AG04450 (cell line): ENCODE data around the gene SLC34A1. TPM values are rescaled to one million over a fixed set of nuclear protein-coding genes. Genes with fewer than 3 reads are reported as not detected.

Source experiments
- CTCF ChIA-PET: fragments of 300-600, 350-600 bp; formaldehyde crosslinking; extraction: SDS; loops from one replicate; lab custom pipeline; 2022; ENCODE audit warnings: antibody characterized with exemption, inconsistent platforms; lab: Charles Lee
- POLR2A ChIA-PET: fragments of 350-600 bp; formaldehyde crosslinking; extraction: SDS; loops from one replicate; lab custom pipeline; 2021; ENCODE audit warnings: antibody characterized with exemption, inconsistent platforms; lab: Yijun Ruan, JAX
- DNase-seq: peaks from one replicate; pipeline ENCODE4 v3.0.0-alpha.2; 2011; ENCODE audit warnings: low read depth, low spot score
- H3K27ac ChIP-seq: one replicate; pipeline ENCODE4 v1.5.1; 2012; ENCODE audit warnings: low read depth, low read length, control low read depth
- H3K27me3 ChIP-seq: one replicate; pipeline ENCODE4 v1.6.0; 2012; ENCODE audit warnings: low read length; ENCODE audit not compliant: control insufficient read depth, insufficient read depth
- H3K4me3 ChIP-seq: 2 replicates; pipeline ENCODE4 v1.5.1; 2011; ENCODE audit warnings: mild to moderate bottlenecking, low read depth, low read length, control low read depth
- H3K9me3 ChIP-seq: 2 replicates; pipeline ENCODE4 v1.5.1; 2012; ENCODE audit warnings: low read length; ENCODE audit not compliant: control insufficient read depth, insufficient read depth
- CTCF ChIP-seq: IDR thresholded peaks from 2 replicates; pipeline ENCODE4 v1.5.1; 2011; ENCODE audit warnings: low read depth, low read length, control low read depth, inconsistent platforms
- polyA plus RNA-seq: library from polyadenylated mRNA; depleted of rRNA; stranded (reverse); fragments of >200 nt; gene quantifications from 2 replicates; pipeline ENCODE4 v1.2.3, GENCODE V29; 2011

SLC34A1 gene
- polyA plus RNA-seq, 1 experiment: not detected

GRCh38 chr5:177425801-177426565 is 41.7 kb downstream of the SLC34A1 start:
- Histone ChIP-seq H3K4me3 (peak overlapping the region; percentile 70), H3K9me3 (no peaks in the 10 kb centered on the region), H3K27ac (peak overlapping the region; percentile 96), H3K27me3 (no peaks in the 10 kb centered on the region)
- TF ChIP-seq CTCF: no peak
- CTCF ChIA-PET: interaction anchor here (0.5 to 4.2 kb wide), 6 partner anchors 13 to 238 kb away, joined by 3 to 26 read pairs (median 4); no protein-coding TSS in a partner anchor
- POLR2A ChIA-PET: interaction anchor here (0.5 to 2.4 kb wide), 17 partner anchors 10 to 292 kb away, joined by 3 to 26 read pairs (median 4); partner anchors contain the start of genes LMAN2, PDLIM7 and PRR7
- peak; percentile 100 for DNase-seq

GRCh38 chr5:177426566-177427210 is 42.5 kb downstream of the SLC34A1 start, which contains the start of gene GRK6:
Gene GRK6, plus strand, starts transcription at chr5:177426676. Its CDS starts 170 bp downstream, at chr5:177426846.
- POLR2A ChIA-PET: interaction anchor here (0.5 to 2.4 kb wide), 17 partner anchors 8 to 293 kb away, joined by 3 to 26 read pairs (median 4); partner anchors contain the start of genes LMAN2, PDLIM7 and PRR7
- Histone ChIP-seq H3K4me3 (peak within 1 kb of the TSS; percentile 76), H3K27ac (peak within 1 kb of the TSS; percentile 96), H3K27me3 (no peaks in the 10 kb centered on the region), H3K9me3 (no peaks in the 10 kb centered on the region)
- DNase-seq: no peak
- no peak for TF ChIP-seq CTCF
- CTCF ChIA-PET: interaction anchor here (0.5 to 4.2 kb wide), 7 partner anchors 12 to 239 kb away, joined by 3 to 26 read pairs (median 4); no protein-coding TSS in a partner anchor

- Histone ChIP-seq H3K27ac (peak overlapping the region; percentile 47), H3K4me3 (peak overlapping the region; percentile 76), H3K9me3 (no peaks in the 10 kb centered on the region), H3K27me3 (no peaks in the 10 kb centered on the region)
- POLR2A ChIA-PET: interaction anchor here (0.8 to 2.4 kb wide), 9 partner anchors 8 to 76 kb away, joined by 3 to 26 read pairs (median 7); partner anchors contain the start of genes LMAN2 and PRR7
- CTCF ChIA-PET: interaction anchor here (0.6 to 4.2 kb wide), 5 partner anchors 23 to 808 kb away, joined by 3 to 26 read pairs (median 8); no protein-coding TSS in a partner anchor
- TF ChIP-seq CTCF: no peak
- DNase-seq: no peak
Measured at GRCh38 chr5:177427211-177427822, 43.1 kb downstream of the SLC34A1 start.

GRCh38 chr5:177427919-177428573 is 43.8 kb downstream of the SLC34A1 start:
- DNase-seq: no peak
- POLR2A ChIA-PET: interaction anchor here (0.6 to 2.4 kb wide), 3 partner anchors 12 to 18 kb away, joined by 3 to 15 read pairs (median 12); partner anchors contain the start of gene PRR7
- CTCF ChIA-PET: interaction anchor here (0.6 to 4.2 kb wide), 6 partner anchors 16 to 809 kb away, joined by 3 to 26 read pairs (median 6); no protein-coding TSS in a partner anchor
- Histone ChIP-seq H3K4me3 (peak overlapping the region; percentile 76), H3K27ac (no peak overlapping the region), H3K27me3 (no peaks in the 10 kb centered on the region), H3K9me3 (no peaks in the 10 kb centered on the region)
- no peak for TF ChIP-seq CTCF
